Measurements from ENCODE around the gene RNF224. TPM values are rescaled to one million over a fixed set of nuclear protein-coding genes. Genes with fewer than 3 reads are reported as not detected.

The RNF224 gene
- total RNA-seq, 4 donors from 2014 or later: not detected

GRCh38 chr9:137189297-137190295, 37.7 kb upstream of the RNF224 start:
- no peak for TF ChIP-seq CTCF (IDR thresholded peaks at IDR 0.05; ENCODE audit: low read depth)

DNA sequence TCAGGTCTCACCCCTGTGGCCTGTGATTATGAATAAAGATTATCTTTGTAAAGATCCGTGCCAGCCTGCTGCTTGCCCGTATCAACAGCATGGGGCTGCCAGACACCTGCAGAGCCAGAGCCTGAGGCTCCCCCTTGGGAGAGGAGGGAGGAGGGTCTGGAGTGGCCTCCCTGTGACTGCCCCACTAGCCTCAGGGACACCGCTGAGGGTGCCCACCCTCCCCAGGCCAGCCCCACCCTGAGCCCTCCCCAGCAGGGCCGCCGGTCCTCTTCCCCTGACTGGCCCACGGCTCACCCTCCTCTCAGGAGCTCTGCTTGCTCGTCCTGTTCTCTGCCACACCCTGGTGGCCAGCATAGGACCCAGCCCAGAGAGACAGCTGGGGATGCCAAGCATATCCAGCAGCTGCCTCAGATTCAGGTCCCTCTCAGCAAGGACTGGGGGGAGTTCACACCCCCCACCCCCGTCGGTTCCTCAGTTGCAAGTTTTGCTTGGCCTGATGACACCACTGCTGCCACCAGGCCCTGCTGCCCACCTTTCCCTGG, 36.9 kb upstream of the RNF224 start:
- no peak for TF ChIP-seq CTCF (IDR thresholded peaks at IDR 0.05; ENCODE audit: low read depth)

DNA sequence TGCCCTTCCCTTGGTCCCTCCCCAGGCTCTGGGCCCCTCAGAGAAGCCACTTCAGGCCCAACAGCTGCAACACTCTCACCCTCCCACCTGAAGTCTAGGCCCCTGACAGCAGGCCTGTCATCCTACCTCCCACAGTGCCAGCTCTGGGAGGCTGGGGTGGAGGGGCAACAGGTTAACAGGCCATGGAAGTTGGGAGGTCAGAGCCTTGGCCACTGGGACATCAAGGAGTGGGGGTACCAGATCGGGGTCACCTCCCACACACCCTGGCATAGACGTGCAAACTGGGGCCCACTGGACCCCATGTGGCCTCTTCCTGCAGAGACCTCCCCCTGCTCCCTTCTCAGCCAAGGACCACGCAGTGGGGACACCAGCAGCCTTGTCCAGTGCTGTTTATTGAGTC, 36.1 kb upstream of the RNF224 start:
- TF ChIP-seq CTCF (IDR thresholded peaks at IDR 0.05; ENCODE audit: low read depth): no peak

DNA sequence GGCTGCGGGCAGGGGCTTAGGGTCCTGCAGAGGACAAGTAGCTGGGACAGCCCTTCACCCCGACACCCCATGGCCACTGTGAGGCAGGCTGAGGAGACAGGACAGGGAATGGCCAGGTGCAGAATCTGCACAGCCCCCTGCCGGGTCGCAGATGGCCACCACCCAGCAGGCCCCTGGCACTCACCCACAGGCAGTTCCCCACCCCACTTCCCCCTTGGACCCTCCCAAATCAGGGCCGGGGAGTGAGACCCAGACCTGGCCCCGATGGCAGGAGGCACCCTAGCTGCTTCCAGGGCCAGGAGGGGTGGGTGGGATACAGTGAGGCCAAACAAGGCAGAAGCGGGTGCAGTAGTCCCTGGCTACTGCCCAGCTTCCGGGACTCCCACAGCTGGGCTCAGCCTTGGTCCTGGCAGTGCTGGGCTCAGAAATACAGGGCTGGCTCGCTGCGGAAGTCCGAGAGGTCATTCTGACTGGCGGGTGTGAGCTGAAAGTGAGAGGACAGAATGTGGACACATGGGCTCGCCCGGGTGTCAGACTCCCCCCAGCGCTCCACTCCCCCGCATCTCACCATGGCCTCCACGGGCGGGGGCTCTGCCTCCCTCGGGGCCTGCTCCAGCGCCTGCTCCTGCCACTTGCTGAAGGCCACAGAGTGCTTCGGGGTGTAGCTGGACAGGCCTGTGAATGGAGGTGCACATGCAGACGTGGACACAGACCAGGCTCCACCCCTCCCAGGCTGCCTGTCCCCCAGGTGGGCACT, 35.4 kb upstream of the RNF224 start:
- no peak for TF ChIP-seq CTCF (IDR thresholded peaks at IDR 0.05; ENCODE audit: low read depth)

- TF ChIP-seq CTCF (IDR thresholded peaks at IDR 0.05; ENCODE audit: low read depth): no peak
Measured at GRCh38 chr9:137192448-137192780, 34.9 kb upstream of the RNF224 start.

DNA sequence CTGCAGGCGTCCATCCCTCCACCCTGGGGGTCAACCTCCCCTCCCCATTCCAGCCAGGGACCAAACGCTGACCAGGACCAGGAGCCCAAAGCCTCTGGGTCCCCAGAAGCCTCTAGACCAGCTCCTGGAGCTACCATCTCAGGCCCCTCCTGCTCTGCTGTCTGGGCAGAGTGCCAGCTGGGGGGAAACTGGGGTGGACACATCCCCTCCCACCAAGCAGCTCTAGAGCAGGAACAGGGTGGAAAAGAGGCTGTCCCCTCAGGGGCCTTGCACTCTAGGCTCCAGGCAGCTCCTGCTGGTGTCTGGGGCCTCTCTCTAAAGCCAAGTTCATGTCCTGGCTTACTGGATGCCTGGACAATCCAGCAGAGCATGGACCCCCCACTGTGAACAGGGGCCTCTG, 34.4 kb upstream of the RNF224 start:
- TF ChIP-seq CTCF (IDR thresholded peaks at IDR 0.05; ENCODE audit: low read depth): no peak

DNA sequence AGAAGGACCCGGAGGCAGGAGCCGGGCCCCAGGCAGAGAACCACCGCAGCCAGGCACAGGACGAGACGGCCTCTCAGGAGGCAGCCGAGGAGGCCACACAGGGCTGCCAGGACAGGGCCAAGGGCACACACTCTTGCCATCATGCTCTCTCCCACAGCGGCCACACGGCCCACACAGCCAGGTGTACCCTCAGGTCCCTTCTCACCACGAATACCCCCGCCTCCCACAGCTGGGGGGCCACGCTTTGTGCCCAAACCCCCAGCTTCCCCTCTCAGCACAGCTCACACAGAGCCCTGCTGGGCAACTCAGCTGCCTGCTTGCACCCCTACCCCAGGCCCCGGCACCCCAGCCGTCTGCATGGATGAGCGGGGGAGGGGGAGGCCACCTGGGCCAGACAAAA, 33.5 kb upstream of the RNF224 start:
- no peak for TF ChIP-seq CTCF (IDR thresholded peaks at IDR 0.05; ENCODE audit: low read depth)
